Immature natural killer cell (primary cell): Measurements from ENCODE around the gene TEDC1. TPM values are rescaled to one million over a fixed set of nuclear protein-coding genes. Genes with fewer than 3 reads are reported as not detected.

Experiments
- DNase-seq, 3 donors: peaks; one replicate each; pipeline ENCODE4 v3.0.0; 2022; ENCODE audit warnings: mixed read lengths in 1 of 3
- H3K27ac Mint-ChIP-seq, 6 donors: one replicate each; pipeline ENCODE4 v1.8.0; 2020; ENCODE audit warnings: mixed read lengths in 6 of 6, mild to moderate bottlenecking in 5 of 6, inconsistent platforms in 4 of 6, moderate library complexity in 3 of 6
- H3K27me3 Mint-ChIP-seq, 3 donors: one replicate each; pipeline ENCODE4 v1.8.0; 2020 to 2021; ENCODE audit warnings: low read depth in 3 of 3, mild to moderate bottlenecking in 3 of 3, mixed read lengths in 3 of 3, moderate library complexity in 3 of 3, inconsistent platforms in 1 of 3
- H3K36me3 Mint-ChIP-seq, 3 donors: one replicate each; pipeline ENCODE4 v1.8.0; 2020; ENCODE audit warnings: mixed read lengths in 3 of 3, inconsistent platforms in 2 of 3, mild to moderate bottlenecking in 2 of 3
- H3K4me1 Mint-ChIP-seq, 2 donors: one replicate each; pipeline ENCODE4 v1.8.0; 2020; ENCODE audit warnings: inconsistent platforms in 2 of 2, mild to moderate bottlenecking in 2 of 2, mixed read lengths in 2 of 2, moderate library complexity in 1 of 2
- H3K4me3 Mint-ChIP-seq, 5 donors: one replicate each; pipeline ENCODE4 v1.8.0; 2020; ENCODE audit warnings: mild to moderate bottlenecking in 5 of 5, mixed read lengths in 5 of 5, inconsistent platforms in 3 of 5, moderate library complexity in 3 of 5
- H3K9me3 Mint-ChIP-seq, 6 donors: one replicate each; pipeline ENCODE4 v1.8.0; 2020; ENCODE audit warnings: mild to moderate bottlenecking in 6 of 6, mixed read lengths in 6 of 6, inconsistent platforms in 4 of 6, moderate library complexity in 3 of 6
- polyA plus RNA-seq, 3 donors: library from polyadenylated mRNA; unstranded; fragments of 300-500 nt; fragmentation: Illumina TruSeq; gene quantifications; one replicate each; pipeline ENCODE4 v1.2.3, GENCODE V29; 2021

Gene TEDC1
- polyA plus RNA-seq, 3 donors from 2014 or later = 11.4 to 20.3 (median 15.9) TPM

DNA sequence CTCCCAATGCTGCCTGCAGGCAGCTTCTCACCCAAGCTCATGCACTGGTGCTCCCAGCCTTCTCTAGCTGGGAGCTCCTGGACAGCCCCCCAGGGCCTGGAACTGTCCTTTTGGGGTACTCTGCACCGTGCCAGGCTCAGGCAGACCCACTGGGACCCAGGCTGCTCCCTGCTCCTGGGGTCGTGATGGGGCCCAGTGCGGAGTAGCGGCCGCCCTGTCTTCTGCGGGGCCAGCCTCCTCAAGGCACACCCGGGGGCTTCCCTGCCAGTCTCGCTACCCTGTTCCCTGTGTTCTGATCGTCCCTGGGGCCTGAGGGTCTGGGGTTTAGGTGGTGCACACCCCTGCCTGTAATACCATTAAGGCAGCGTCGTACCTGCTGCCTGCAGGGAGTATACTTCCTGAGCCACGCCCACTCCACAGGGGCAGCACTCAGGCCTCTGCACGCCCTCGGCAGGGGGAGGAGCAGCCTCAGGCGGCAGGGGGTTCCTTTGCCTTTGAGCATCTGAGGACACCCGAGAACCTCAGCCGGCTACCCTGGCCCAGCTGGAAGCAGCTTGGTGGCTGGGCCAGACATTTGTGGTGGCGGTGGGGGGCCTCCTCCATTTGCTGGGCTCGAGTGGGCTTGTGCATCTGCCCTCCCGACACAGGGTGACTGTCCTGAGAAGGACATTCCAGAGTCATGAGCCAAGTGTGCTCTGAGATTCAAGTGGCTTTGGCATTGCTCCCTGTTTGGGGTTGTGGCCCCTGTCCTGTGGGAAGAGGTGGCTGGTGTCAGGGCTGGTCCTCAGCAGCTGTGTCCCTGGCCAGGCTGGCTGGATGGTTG lies 25.6 kb upstream of the TEDC1 start:
- no peak overlapping the region for H3K4me3 Mint-ChIP-seq
- no peaks in the 10 kb centered on the region for H3K27me3 Mint-ChIP-seq
- H3K9me3 Mint-ChIP-seq = no peaks in the 10 kb centered on the region
- no peak overlapping the region for H3K27ac Mint-ChIP-seq
- peaks cover 0 to 4% (median 0%) of the 10 kb centered on the region in 3 donors for H3K36me3 Mint-ChIP-seq
- no peak for DNase-seq
- no peaks in the 10 kb centered on the region for H3K4me1 Mint-ChIP-seq

DNA sequence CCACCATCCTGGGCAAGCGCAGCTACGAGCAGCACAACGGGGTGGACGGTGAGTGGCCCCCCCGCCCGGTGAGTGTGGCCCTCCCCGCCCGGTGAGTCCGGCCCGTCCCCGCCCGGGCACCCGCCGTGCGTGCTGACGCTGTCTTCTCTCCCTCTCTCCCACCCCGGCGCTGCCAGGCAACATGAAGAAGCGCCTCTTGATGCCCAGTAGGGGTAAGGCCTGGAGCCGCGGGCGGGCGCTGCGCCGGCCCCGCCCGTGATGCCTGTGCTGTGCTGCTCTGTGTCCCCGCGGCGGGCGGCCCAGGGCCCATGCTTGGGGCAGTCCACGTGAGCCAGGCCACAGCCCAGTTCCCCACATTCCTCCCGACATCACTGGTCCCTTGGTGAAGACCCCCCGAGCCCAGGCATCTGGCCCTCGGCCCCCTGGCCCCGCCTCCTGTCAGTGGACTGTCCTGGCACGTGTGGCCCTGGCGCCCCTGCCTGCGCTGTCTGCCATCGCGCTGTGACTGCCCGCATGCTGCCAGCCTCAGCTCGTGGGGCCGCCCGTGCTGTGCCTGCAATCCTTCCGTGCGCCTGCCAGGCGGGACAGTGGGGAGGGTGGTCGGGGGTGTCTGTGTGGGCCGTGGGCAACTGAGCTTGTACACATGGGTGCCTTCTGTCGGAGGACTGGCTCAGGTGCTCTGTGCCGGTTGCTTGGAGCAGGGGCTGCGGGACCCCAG lies 24.4 kb upstream of the TEDC1 start:
- Mint-ChIP-seq H3K9me3 (no peaks in the 10 kb centered on the region), H3K4me1 (no peaks in the 10 kb centered on the region), H3K36me3 (peaks cover 0 to 1% (median 0%) of the 10 kb centered on the region in 3 donors), H3K27ac (no peak overlapping the region), H3K4me3 (no peak overlapping the region), H3K27me3 (no peaks in the 10 kb centered on the region)
- DNase-seq = no peak

GRCh38 chr14:105467249-105467941 lies 23.7 kb upstream of the TEDC1 start:
- H3K36me3 Mint-ChIP-seq = no peaks in the 10 kb centered on the region
- H3K4me3 Mint-ChIP-seq = no peak overlapping the region
- no peaks in the 10 kb centered on the region for H3K9me3 Mint-ChIP-seq
- no peak for DNase-seq
- no peak overlapping the region for H3K27ac Mint-ChIP-seq
- H3K27me3 Mint-ChIP-seq = no peaks in the 10 kb centered on the region
- no peaks in the 10 kb centered on the region for H3K4me1 Mint-ChIP-seq

DNA sequence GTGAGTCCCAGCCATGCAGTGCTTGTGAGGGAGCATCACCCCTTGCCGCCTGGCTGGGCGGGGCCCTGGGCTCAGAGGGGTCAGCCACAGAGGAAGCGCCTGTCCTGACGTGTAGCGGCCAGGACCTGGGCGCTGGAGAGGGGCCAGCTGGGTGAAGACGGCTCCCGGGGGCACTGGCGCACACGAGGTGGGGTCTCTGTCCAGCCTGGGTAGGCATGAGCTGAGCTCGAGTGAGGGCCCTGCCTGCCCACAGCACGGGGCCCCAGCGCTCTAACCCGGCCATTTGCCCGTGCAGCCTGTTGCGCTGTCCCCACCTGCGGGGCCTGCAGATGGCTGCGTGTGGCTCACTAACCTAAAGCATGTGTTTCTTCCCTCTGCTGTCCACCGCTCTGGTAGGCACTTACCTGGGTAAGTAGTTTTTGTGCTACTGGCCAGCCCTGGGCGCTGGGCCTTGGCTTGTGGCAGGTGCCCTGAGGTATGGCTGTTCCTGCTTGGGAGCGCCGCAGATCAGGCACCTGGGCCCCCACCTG lies 23.0 kb upstream of the TEDC1 start:
- no peak for DNase-seq
- Mint-ChIP-seq H3K27ac (no peak overlapping the region), H3K4me1 (no peaks in the 10 kb centered on the region), H3K9me3 (no peaks in the 10 kb centered on the region), H3K36me3 (no peaks in the 10 kb centered on the region), H3K4me3 (no peak overlapping the region), H3K27me3 (no peaks in the 10 kb centered on the region)

DNA sequence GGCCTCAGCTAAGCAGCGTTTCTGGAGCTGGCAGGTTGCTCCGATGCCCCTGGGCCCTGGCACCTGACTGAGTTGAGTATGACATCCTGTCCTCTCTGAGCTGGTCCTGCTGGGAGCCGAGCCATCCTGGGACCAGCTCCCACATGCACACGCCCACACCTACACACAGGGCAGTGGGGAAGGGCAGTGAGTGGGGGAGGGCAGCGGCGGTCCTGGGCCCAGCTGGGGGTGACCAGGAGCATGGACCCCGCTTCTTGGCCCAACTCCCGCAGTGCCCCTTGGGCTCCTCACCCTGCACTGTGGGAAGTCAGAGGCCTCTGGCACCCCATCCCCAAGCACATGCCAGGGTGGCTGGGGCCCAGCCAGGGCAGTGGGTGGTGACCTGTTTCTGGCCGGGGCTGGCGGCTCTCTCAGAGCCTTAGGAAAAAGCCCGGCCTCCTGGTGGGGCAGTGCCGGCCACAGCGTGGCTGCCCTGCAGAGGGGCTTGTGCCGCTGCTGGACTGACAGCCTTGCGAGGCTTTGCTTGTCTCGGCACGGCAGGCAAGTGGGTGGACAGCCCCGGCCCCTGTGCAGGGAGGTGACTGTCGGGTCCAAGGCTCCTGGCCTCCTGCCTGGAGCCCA lies 22.3 kb upstream of the TEDC1 start:
- Mint-ChIP-seq H3K4me3 (no peak overlapping the region), H3K4me1 (no peaks in the 10 kb centered on the region), H3K9me3 (no peaks in the 10 kb centered on the region), H3K36me3 (no peaks in the 10 kb centered on the region), H3K27ac (no peak overlapping the region), H3K27me3 (peaks cover 0 to 1% (median 0%) of the 10 kb centered on the region in 3 donors)
- no peak for DNase-seq

DNA sequence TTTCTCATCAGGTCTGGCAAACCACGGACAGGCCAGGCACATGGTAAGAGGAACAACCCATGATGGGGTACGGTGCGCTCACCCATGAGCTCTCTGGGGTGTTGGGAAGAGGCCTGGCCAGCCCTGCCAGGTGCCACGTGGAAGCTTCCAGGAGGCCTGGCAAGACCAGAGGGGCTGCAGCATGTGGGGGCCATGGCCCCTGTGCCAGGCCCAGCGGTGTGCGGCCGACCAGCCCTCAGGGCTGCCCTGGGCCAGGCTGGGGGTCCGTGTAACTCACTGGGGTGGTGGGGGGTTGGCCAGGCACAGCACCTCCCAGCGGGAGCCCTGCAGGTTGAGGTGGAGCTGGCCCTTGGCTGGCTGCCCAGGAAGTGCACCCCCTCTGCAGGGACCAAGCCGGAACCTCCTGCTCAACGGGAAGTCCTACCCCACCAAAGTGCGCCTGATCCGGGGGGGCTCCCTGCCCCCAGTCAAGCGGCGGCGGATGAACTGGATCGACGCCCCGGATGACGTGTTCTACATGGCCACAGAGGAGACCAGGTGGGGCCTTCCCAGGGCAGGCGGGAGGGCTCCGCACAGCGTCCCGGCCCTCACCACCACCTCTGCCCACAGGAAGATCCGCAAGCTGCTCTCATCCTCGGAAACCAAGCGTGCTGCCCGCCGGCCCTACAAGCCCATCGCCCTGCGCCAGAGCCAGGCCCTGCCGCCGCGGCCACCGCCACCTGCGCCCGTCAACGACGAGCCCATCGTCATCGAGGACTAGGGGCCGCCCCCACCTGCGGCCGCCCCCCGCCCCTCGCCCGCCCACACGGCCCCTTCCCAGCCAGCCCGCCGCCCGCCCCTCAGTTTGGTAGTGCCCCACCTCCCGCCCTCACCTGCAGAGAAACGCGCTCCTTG lies 21.3 kb upstream of the TEDC1 start:
- Mint-ChIP-seq H3K27ac (no peak overlapping the region), H3K4me1 (peaks cover 0 to 2% of the 10 kb centered on the region in 2 donors), H3K4me3 (no peak overlapping the region), H3K27me3 (peaks cover 0 to 4% (median 0%) of the 10 kb centered on the region in 3 donors), H3K36me3 (no peaks in the 10 kb centered on the region), H3K9me3 (no peaks in the 10 kb centered on the region)
- DNase-seq = no peak

- Mint-ChIP-seq H3K27me3 (peaks cover 0 to 4% (median 0%) of the 10 kb centered on the region in 3 donors), H3K4me1 (peaks cover 0 to 5% of the 10 kb centered on the region in 2 donors), H3K4me3 (no peak overlapping the region), H3K27ac (no peak overlapping the region), H3K9me3 (no peaks in the 10 kb centered on the region), H3K36me3 (no peaks in the 10 kb centered on the region)
- DNase-seq = no peak
Measured at GRCh38 chr14:105470350-105471296, 20.4 kb upstream of the TEDC1 start.

DNA sequence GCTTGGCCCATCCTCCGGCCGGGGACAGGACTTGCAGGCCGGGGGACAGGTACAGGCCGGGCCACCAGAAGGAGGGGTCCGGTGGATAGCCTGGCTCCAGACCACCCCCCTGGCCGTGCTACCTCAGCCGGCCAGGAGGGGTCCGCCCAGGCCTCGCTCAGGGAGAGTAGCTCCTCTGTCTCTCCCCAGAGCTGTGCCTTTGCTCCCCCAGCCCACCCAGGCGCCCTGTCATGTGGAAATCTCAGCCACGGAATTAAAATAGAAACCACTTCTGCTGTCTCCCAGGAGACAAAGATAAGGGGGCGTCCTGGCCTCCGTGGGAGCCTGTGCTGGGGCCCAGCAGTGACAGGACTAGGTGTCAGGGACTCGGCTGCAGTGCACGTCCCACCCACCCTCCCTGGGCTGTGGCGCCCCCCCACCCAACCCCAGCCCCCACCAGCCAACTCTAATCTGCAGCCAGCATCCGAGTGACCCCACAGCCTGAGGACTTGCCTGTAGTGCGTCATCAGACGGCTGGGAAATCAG lies 19.7 kb upstream of the TEDC1 start:
- no peak for DNase-seq
- no peak overlapping the region for H3K4me3 Mint-ChIP-seq
- no peaks in the 10 kb centered on the region for H3K9me3 Mint-ChIP-seq
- no peaks in the 10 kb centered on the region for H3K36me3 Mint-ChIP-seq
- H3K27me3 Mint-ChIP-seq = peaks cover 0 to 5% (median 3%) of the 10 kb centered on the region in 3 donors
- H3K27ac Mint-ChIP-seq = no peak overlapping the region
- peaks cover 0 to 6% of the 10 kb centered on the region in 2 donors for H3K4me1 Mint-ChIP-seq

- no peaks in the 10 kb centered on the region for H3K9me3 Mint-ChIP-seq
- peaks cover 0 to 6% (median 6%) of the 10 kb centered on the region in 3 donors for H3K27me3 Mint-ChIP-seq
- H3K27ac Mint-ChIP-seq = no peak overlapping the region
- peaks cover 0 to 8% of the 10 kb centered on the region in 2 donors for H3K4me1 Mint-ChIP-seq
- no peak overlapping the region for H3K4me3 Mint-ChIP-seq
- DNase-seq = no peak
- no peaks in the 10 kb centered on the region for H3K36me3 Mint-ChIP-seq
Measured at GRCh38 chr14:105471823-105472485, 19.1 kb upstream of the TEDC1 start.

- Mint-ChIP-seq H3K4me3 (no peak overlapping the region), H3K9me3 (no peaks in the 10 kb centered on the region), H3K27me3 (peaks cover 6 to 11% (median 9%) of the 10 kb centered on the region in 3 donors), H3K27ac (no peak overlapping the region), H3K4me1 (peaks cover 0 to 14% of the 10 kb centered on the region in 2 donors), H3K36me3 (no peaks in the 10 kb centered on the region)
- DNase-seq = no peak
Measured at GRCh38 chr14:105472486-105472991, 18.5 kb upstream of the TEDC1 start.

GRCh38 chr14:105473033-105473676 lies 17.9 kb upstream of the TEDC1 start:
- Mint-ChIP-seq H3K36me3 (no peaks in the 10 kb centered on the region), H3K4me1 (peaks cover 0 to 14% of the 10 kb centered on the region in 2 donors), H3K9me3 (no peaks in the 10 kb centered on the region), H3K27ac (no peak overlapping the region), H3K27me3 (peaks cover 8 to 14% (median 11%) of the 10 kb centered on the region in 3 donors), H3K4me3 (peak overlapping the region in 4 of 5 donors; percentile 23 to 58 (median 50))
- no peak for DNase-seq
